Upper lobe of right lung (tissue), 1 donor: Measurements from ENCODE around the gene PKP3. TPM values are rescaled to one million over a fixed set of nuclear protein-coding genes. Genes with fewer than 3 reads are reported as not detected.
"Not testable (repeated sequence)": the region's sequence is repeated elsewhere in the genome, so short reads cannot be mapped to it uniquely, and the experiment has no call there.

ENCODE experiments used
- ATAC-seq: fragments of 200-7000 bp; cut with Tn5 transposase; one replicate; pipeline ENCODE4 v1.9.1; 2020; ENCODE audit warnings: mild to moderate bottlenecking, moderate library complexity
- DNase-seq: peaks from one replicate; pipeline ENCODE4 v3.0.0-alpha.2; 2020
- H3K27ac ChIP-seq: fragments of 200-600 bp; one replicate; pipeline ENCODE4 v1.8.0; 2022
- H3K27me3 ChIP-seq: fragments of 200-600 bp; one replicate; pipeline ENCODE4 v1.8.0; 2022; ENCODE audit warnings: mild to moderate bottlenecking
- H3K36me3 ChIP-seq: fragments of 200-600 bp; one replicate; pipeline ENCODE4 v1.8.0; 2022
- H3K4me1 ChIP-seq: fragments of 200-600 bp; one replicate; pipeline ENCODE4 v1.8.0; 2022
- H3K4me3 ChIP-seq: fragments of 200-600 bp; one replicate; pipeline ENCODE4 v1.8.0; 2022; ENCODE audit warnings: mild to moderate bottlenecking
- H3K9me3 ChIP-seq: fragments of 200-600 bp; one replicate; pipeline ENCODE4 v1.8.0; 2022
- CTCF ChIP-seq: fragments of 200-600 bp; IDR thresholded peaks from one replicate; pipeline ENCODE4 v1.8.0; 2022; ENCODE audit warnings: antibody characterized with exemption
- intact Hi-C: fragments of 100-400 bp; cut with DNase I; formaldehyde crosslinking; loops from one replicate; pipeline ENCODE4 v1.11.0; 2022
- total RNA-seq: library from RNA; stranded (reverse); fragmentation: NEBNext Ultra II Directional; extraction: Animal tissue kit (Norgen Biotek cat#: 25700); gene quantifications from one replicate; pipeline ENCODE4 v1.2.1, GENCODE V29; 2021
- donor health status: DM: no; HTN: yes; CAD: no; lungs with severe emphysema.

Gene PKP3
- total RNA-seq, 1 donor from 2014 or later, result 40.4 TPM

GRCh38 chr11:396511-396947 lies 2.5 kb downstream of the PKP3 start:
- intact Hi-C loops, result no loop called here
- peak overlapping the region; percentile 26 for H3K4me3 ChIP-seq
- H3K36me3 ChIP-seq, result no peaks in the 10 kb centered on the region
- H3K27me3 ChIP-seq, result no peaks in the 10 kb centered on the region
- no peaks in the 10 kb centered on the region for H3K9me3 ChIP-seq
- no peak overlapping the region for H3K27ac ChIP-seq
- ATAC-seq, result peak; percentile 1
- no peak for TF ChIP-seq CTCF
- no peak for DNase-seq
- H3K4me1 ChIP-seq, result peaks cover 3% of the 10 kb centered on the region

- Histone ChIP-seq H3K27me3 (no peaks in the 10 kb centered on the region), H3K27ac (no peak overlapping the region), H3K4me1 (peaks cover 3% of the 10 kb centered on the region), H3K9me3 (no peaks in the 10 kb centered on the region), H3K36me3 (no peaks in the 10 kb centered on the region), H3K4me3 (peak overlapping the region; percentile 26)
- peak; percentile 3 for ATAC-seq
- intact Hi-C loops, result no loop called here
- TF ChIP-seq CTCF, result peak; percentile 41
- no peak for DNase-seq
These were observed 3.0 kb downstream of the PKP3 start for GRCh38 chr11:396948-397548.

GRCh38 chr11:398826-399225 lies 4.8 kb downstream of the PKP3 start:
- no peak for DNase-seq

GRCh38 chr11:399731-400211 lies 5.8 kb downstream of the PKP3 start:
- H3K4me3 ChIP-seq, result no peak overlapping the region
- H3K4me1 ChIP-seq, result peaks cover 3% of the 10 kb centered on the region
- intact Hi-C loops, result no loop called here
- no peak for ATAC-seq
- no peaks in the 10 kb centered on the region for H3K27me3 ChIP-seq
- H3K27ac ChIP-seq, result no peak overlapping the region
- H3K9me3 ChIP-seq, result no peaks in the 10 kb centered on the region
- no peak for TF ChIP-seq CTCF
- DNase-seq, result no peak
- no peaks in the 10 kb centered on the region for H3K36me3 ChIP-seq

More at GRCh38 chr11:398826-399225, 4.8 kb downstream of the PKP3 start:
- no peak overlapping the region for H3K27ac ChIP-seq
- H3K27me3 ChIP-seq, result no peaks in the 10 kb centered on the region
- no peak overlapping the region for H3K4me3 ChIP-seq
- peaks cover 3% of the 10 kb centered on the region for H3K4me1 ChIP-seq
- no peaks in the 10 kb centered on the region for H3K9me3 ChIP-seq
- no peak for ATAC-seq
- intact Hi-C loops, result no loop called here
- H3K36me3 ChIP-seq, result no peaks in the 10 kb centered on the region
- TF ChIP-seq CTCF, result no peak

- no peaks in the 10 kb centered on the region for H3K36me3 ChIP-seq
- ATAC-seq, result no peak
- H3K4me3 ChIP-seq, result no peak overlapping the region
- intact Hi-C loops, result no loop called here
- no peak for TF ChIP-seq CTCF
- no peak for DNase-seq
- no peak overlapping the region for H3K27ac ChIP-seq
- no peaks in the 10 kb centered on the region for H3K9me3 ChIP-seq
- no peaks in the 10 kb centered on the region for H3K27me3 ChIP-seq
- peaks cover under 1% of the 10 kb centered on the region for H3K4me1 ChIP-seq
These were observed 6.3 kb downstream of the PKP3 start for GRCh38 chr11:400241-400689.

- not testable (repeated sequence) for ATAC-seq, DNase-seq
These were observed 7.2 kb downstream of the PKP3 start for GRCh38 chr11:401196-401595.

More at GRCh38 chr11:401196-401595, 7.2 kb downstream of the PKP3 start:
- H3K4me1 ChIP-seq, H3K27me3 ChIP-seq, H3K9me3 ChIP-seq, H3K27ac ChIP-seq, H3K36me3 ChIP-seq, intact Hi-C loops, H3K4me3 ChIP-seq: not testable (repeated sequence)
